WTC11 (cell line): Measurements from ENCODE around the gene TM9SF4.

Source experiments
- CREB1 ChIP-seq: sonication (generic); formaldehyde crosslinking; IDR thresholded peaks from 2 replicates; pipeline ENCODE4 v1.8.0; 2023; ENCODE audit warnings: mild to moderate bottlenecking, missing genetic modification reagents
- CTCF ChIP-seq: fragments of 200-600 bp; IDR thresholded peaks from 2 replicates; pipeline ENCODE4 v1.8.0; 2022; ENCODE audit warnings: antibody characterized with exemption
- ELF4 ChIP-seq: sonication (generic); formaldehyde crosslinking; IDR thresholded peaks from 2 replicates; pipeline ENCODE4 v1.8.1; 2022; ENCODE audit warnings: low read depth, mild to moderate bottlenecking, moderate library complexity, missing genetic modification reagents
- NFYB ChIP-seq: sonication (generic); formaldehyde crosslinking; conservative IDR thresholded peaks from 2 replicates; pipeline ENCODE4 v1.8.0; 2022; ENCODE audit warnings: low read depth, missing genetic modification reagents
- PREB ChIP-seq: sonication (generic); formaldehyde crosslinking; IDR thresholded peaks from 2 replicates; pipeline ENCODE4 v1.8.1; 2022; ENCODE audit warnings: mild to moderate bottlenecking, missing genetic modification reagents, moderate library complexity, borderline replicate concordance

GRCh38 chr20:32191873-32192272 lies 82.4 kb downstream of the TM9SF4 start:
- TF ChIP-seq NFYB (CRISPR knock-in tag) (no peak), CREB1 (no peak), CTCF (no peak), ELF4 (CRISPR knock-in tag) (no peak), PREB (no peak)
